Adrenal gland (tissue), 12 donors: ENCODE data around the gene COL23A1. TPM values are rescaled to one million over a fixed set of nuclear protein-coding genes. Genes with fewer than 3 reads are reported as not detected.

Source experiments
- DNase-seq, 7 donors: peaks; one replicate each; pipeline ENCODE4 v3.0.0-alpha.2; 2019 to 2020
- H3K27ac ChIP-seq, 5 donors: fragments of 200-600 bp; sonication (generic) in 4 of 5; 1 replicate in 3 of 5; 2 replicates in 2 of 5; pipeline versions ENCODE4 v1.5.1 to v1.8.0; 2016 to 2020; ENCODE audit warnings: mild to moderate bottlenecking in 1 of 5
- H3K27me3 ChIP-seq: fragments of 200-600 bp; 2 replicates; pipeline ENCODE4 v1.8.0; 2021
- H3K36me3 ChIP-seq, 2 donors: fragments of 200-600 bp; replicated peaks in 1 of 2; 1 replicate in 1 of 2; 2 replicates in 1 of 2; pipeline versions ENCODE4 v1.5.1 to v1.8.0; 2018 to 2022
- H3K4me1 ChIP-seq, 2 donors: fragments of 200-600 bp; replicated peaks in 1 of 2; 1 replicate in 1 of 2; 2 replicates in 1 of 2; pipeline versions ENCODE4 v1.5.1 to v1.8.0; 2018 to 2021
- H3K4me3 ChIP-seq, 4 donors: fragments of 200-600 bp; sonication (generic) in 3 of 4; one replicate each; pipeline ENCODE4 v1.5.1; 2016 to 2018
- H3K9me3 ChIP-seq, 3 donors: fragments of 200-600 bp; sonication (generic) in 1 of 3; replicated peaks in 1 of 3; 1 replicate in 2 of 3; 2 replicates in 1 of 3; pipeline versions ENCODE4 v1.5.1 to v1.8.0; 2016 to 2021
- CTCF ChIP-seq, 6 experiments: fragments of 450-650 bp in 4 of 6; fragments of 200-600 bp in 2 of 6; sonication (generic) in 1 of 6; IDR thresholded peaks; 1 replicate in 5 of 6; 2 replicates in 1 of 6; pipeline versions ENCODE4 v1.5.1 to v1.8.0; 2016 to 2021; ENCODE audit warnings: antibody characterized with exemption in 6 of 6, mild to moderate bottlenecking in 2 of 6, moderate library complexity in 1 of 6
- POLR2A ChIP-seq, 2 donors: fragments of 450-650 bp; IDR thresholded peaks; one replicate each; pipeline ENCODE4 v1.6.1; 2017; ENCODE audit warnings: antibody characterized with exemption in 2 of 2, mild to moderate bottlenecking in 2 of 2, moderate library complexity in 1 of 2
- WGBS, 4 donors: extraction: QIAGEN DNeasy Blood & Tissue Kit in 2 of 4; methylation state at CpG; one replicate each; pipeline versions ENCODE4 v1.1.5 to v1.1.7; 2013 to 2017; 5-methylcytosine and 5-hydroxymethylcytosine counted together
- intact Hi-C, 2 donors: fragments of 100-400 bp; cut with DNase I; formaldehyde crosslinking; loops; one replicate each; pipeline versions ENCODE4 v1.14.1 to v1.15.0; 2022 to 2023
- polyA plus RNA-seq, 3 donors: library from polyadenylated mRNA; stranded (reverse); fragments of 200-250 nt in 2 of 3; fragments of 350-450 nt in 1 of 3; fragmentation: Illumina TruSeq in 1 of 3; extraction: RNeasy Lipid Tissue Mini Kit (QIAGEN cat#74804) in 1 of 3; gene quantifications; one replicate each; pipeline ENCODE4 v1.2.3, GENCODE V29; 2013 to 2014
- total RNA-seq, 9 donors: library from RNA; depleted of rRNA in 4 of 9; stranded (reverse); fragments of >200 nt in 4 of 9; fragments of 120-200 nt in 1 of 9; fragmentation: NEBNext Ultra II Directional in 1 of 9; extraction: Animal tissue kit (Norgen Biotek cat#: 25700) in 1 of 9; gene quantifications; one replicate each; pipeline versions ENCODE4 v1.1.0 to v1.2.4, GENCODE V29; 2013 to 2023
- donor health status: healthy with polysubstance abuse.
- donor health status: Bipolar disorder and iron deficiency.
- donor health status: DM: yes; HTN: yes; CAD: no.
- donor health status: DM: no; HTN: no; CAD: no.
- donor health status: DM: no; HTN: no; CAD: no.
- donor health status: DM: yes; HTN: yes; CAD: no.

Gene COL23A1
- total and polyA plus RNA-seq, 12 donors = 0.09 to 4.4 (median 0.88) TPM

- Histone ChIP-seq H3K9me3 (no peaks in the 10 kb centered on the region), H3K36me3 (no peaks in the 10 kb centered on the region), H3K4me1 (no peaks in the 10 kb centered on the region), H3K27ac (no peak overlapping the region), H3K4me3 (no peak overlapping the region), H3K27me3 (no peaks in the 10 kb centered on the region)
- DNase-seq = no peak
- 75 to 89% (median 82%) methylated on average over 16 to 17 of the region's 17 CpGs for WGBS, 4 donors
- intact Hi-C loops = no loop called here
- no peak for TF ChIP-seq CTCF (IDR thresholded peaks at IDR 0.05)
- no peak for TF ChIP-seq POLR2A (IDR thresholded peaks at IDR 0.05)
Observed at GRCh38 chr5:178314061-178314660, 276.0 kb downstream of the COL23A1 start.

GRCh38 chr5:178313316-178313715 lies 276.9 kb downstream of the COL23A1 start:
- Histone ChIP-seq H3K4me1 (no peaks in the 10 kb centered on the region), H3K27ac (peak overlapping the region in 1 of 5 donors; percentile 34), H3K9me3 (no peaks in the 10 kb centered on the region), H3K36me3 (no peaks in the 10 kb centered on the region), H3K27me3 (no peaks in the 10 kb centered on the region), H3K4me3 (no peak overlapping the region)
- 81 to 95% (median 92%) methylated on average over 9 to 11 of the region's 11 CpGs for WGBS, 4 donors
- TF ChIP-seq POLR2A (IDR thresholded peaks at IDR 0.05) (no peak), CTCF (IDR thresholded peaks at IDR 0.05) (no peak)
- intact Hi-C loops = no loop called here
- DNase-seq = no peak

- Histone ChIP-seq H3K4me1 (no peaks in the 10 kb centered on the region), H3K9me3 (no peaks in the 10 kb centered on the region), H3K36me3 (no peaks in the 10 kb centered on the region), H3K27me3 (no peaks in the 10 kb centered on the region), H3K4me3 (no peak overlapping the region), H3K27ac (peak overlapping the region in 2 of 5 donors; percentile 34 to 44)
- TF ChIP-seq CTCF (IDR thresholded peaks at IDR 0.05) = no peak
- TF ChIP-seq POLR2A (IDR thresholded peaks at IDR 0.05) = no peak
- 76 to 80% (median 77%) methylated on average over 18 of the region's 18 CpGs for WGBS, 4 donors
- DNase-seq = peak in 5 of 7 donors; percentile 26 to 52 (median 35)
- intact Hi-C loops = no loop called here
Observed at GRCh38 chr5:178312880-178313282, 277.3 kb downstream of the COL23A1 start.

GRCh38 chr5:178310130-178310865 lies 279.9 kb downstream of the COL23A1 start:
- intact Hi-C loops = no loop called here
- H3K4me1 ChIP-seq = no peaks in the 10 kb centered on the region
- H3K27ac ChIP-seq = no peak overlapping the region
- 88 to 97% (median 91%) methylated on average over 5 to 17 of the region's 17 CpGs for WGBS, 4 donors
- no peaks in the 10 kb centered on the region for H3K9me3 ChIP-seq
- H3K4me3 ChIP-seq = no peak overlapping the region
- H3K27me3 ChIP-seq = no peaks in the 10 kb centered on the region
- TF ChIP-seq CTCF (IDR thresholded peaks at IDR 0.05) = no peak
- TF ChIP-seq POLR2A (IDR thresholded peaks at IDR 0.05) = no peak
- H3K36me3 ChIP-seq = no peaks in the 10 kb centered on the region
- DNase-seq = peak in 1 of 7 donors; percentile 3
